ENCODE data around the gene FTL. TPM values are rescaled to one million over a fixed set of nuclear protein-coding genes. Genes with fewer than 3 reads are reported as not detected.

Gene FTL
- total and polyA plus RNA-seq, 2 donors (not counting 3 experiments of a cell fraction or from before 2014, with no cell fraction given), result 1,937 to 2,748 TPM

- Histone ChIP-seq H3K27me3 (ENCODE audit: control insufficient read depth in 2 of 2, insufficient read depth in 2 of 2, low read length in 2 of 2) (no peaks in the 10 kb centered on the region), H2AFZ (ENCODE audit: low read depth, low read length) (no peak overlapping the region), H3K9me3 (replicated peaks; ENCODE audit: control insufficient read depth, insufficient read depth, low read length) (no peaks in the 10 kb centered on the region), H4K20me1 (replicated peaks; ENCODE audit: control insufficient read depth, extremely low read depth, insufficient read depth, low read length) (no peaks in the 10 kb centered on the region), H3K9me1 (replicated peaks; ENCODE audit: control insufficient read depth, extremely low read depth, insufficient read depth, low read length) (no peaks in the 10 kb centered on the region), H3K36me3 (ENCODE audit: control insufficient read depth in 2 of 2, extremely low read depth in 1 of 2, insufficient read depth in 2 of 2, low read length in 2 of 2) (peaks cover 0 to 14% of the 10 kb centered on the region in 2 experiments), H3K9ac (replicated peaks; ENCODE audit: extremely low read depth, insufficient read depth, low read length) (no peak overlapping the region), H3K4me3 (replicated peaks in 1 of 3; ENCODE audit: insufficient read depth in 1 of 3, low read depth in 1 of 3, low read length in 3 of 3) (no peak overlapping the region), H3K4me1 (ENCODE audit: control insufficient read depth, extremely low read depth, insufficient read depth, low read length) (no peaks in the 10 kb centered on the region), H3K79me2 (ENCODE audit: control insufficient read depth, insufficient read depth, low read length) (peaks cover 7% of the 10 kb centered on the region), H3K27ac (ENCODE audit: insufficient read depth, low read depth, low read length) (no peak overlapping the region), H3K4me2 (ENCODE audit: insufficient read depth, low read length) (no peak overlapping the region)
- DNase-seq (ENCODE audit: low read depth, low spot score) (no peak), FAIRE-seq (no peak)
- POLR2A ChIA-PET, result no interaction called here
- TF ChIP-seq MYC (IDR thresholded peaks at IDR 0.05; ENCODE audit: low read depth, low read length) (no peak), POLR2A (IDR thresholded peaks at IDR 0.05; ENCODE audit: low read depth, low read length) (no peak), MAX (IDR thresholded peaks at IDR 0.05; ENCODE audit: insufficient read depth, insufficient read length) (no peak), FOS (IDR thresholded peaks at IDR 0.05; ENCODE audit: borderline replicate concordance, insufficient read depth, low read length) (no peak)
- CTCF ChIA-PET, result interaction anchor here (0.7 to 1.9 kb wide), 5 partner anchors 8 to 191 kb away, joined by 3 to 12 read pairs (median 6); no protein-coding TSS in a partner anchor
- no TSS peak for BruUV-seq (replicated peaks)
- intact Hi-C loops (cut with micrococcal nuclease) (no loop called here), dilution Hi-C loops (cut with MboI; ENCODE audit: extremely low pct_ligation_motif_present, low sequenced_read_pairs) (no loop called here)
These were observed 21.1 kb downstream of the FTL start for GRCh38 chr19:48986211-48986610.

- Histone ChIP-seq H3K9ac (replicated peaks; ENCODE audit: extremely low read depth, insufficient read depth, low read length) (no peak overlapping the region), H2AFZ (ENCODE audit: low read depth, low read length) (no peak overlapping the region), H3K9me1 (replicated peaks; ENCODE audit: control insufficient read depth, extremely low read depth, insufficient read depth, low read length) (no peaks in the 10 kb centered on the region), H3K79me2 (ENCODE audit: control insufficient read depth, insufficient read depth, low read length) (peaks cover 18% of the 10 kb centered on the region), H3K4me3 (replicated peaks in 1 of 3; ENCODE audit: insufficient read depth in 1 of 3, low read depth in 1 of 3, low read length in 3 of 3) (no peak overlapping the region), H3K27ac (ENCODE audit: insufficient read depth, low read depth, low read length) (no peak overlapping the region), H3K9me3 (replicated peaks; ENCODE audit: control insufficient read depth, insufficient read depth, low read length) (no peaks in the 10 kb centered on the region), H3K27me3 (ENCODE audit: control insufficient read depth in 2 of 2, insufficient read depth in 2 of 2, low read length in 2 of 2) (no peaks in the 10 kb centered on the region), H3K4me1 (ENCODE audit: control insufficient read depth, extremely low read depth, insufficient read depth, low read length) (peaks cover 7% of the 10 kb centered on the region), H3K36me3 (ENCODE audit: control insufficient read depth in 2 of 2, extremely low read depth in 1 of 2, insufficient read depth in 2 of 2, low read length in 2 of 2) (peaks cover 0 to 9% of the 10 kb centered on the region in 2 experiments), H4K20me1 (replicated peaks; ENCODE audit: control insufficient read depth, extremely low read depth, insufficient read depth, low read length) (no peaks in the 10 kb centered on the region), H3K4me2 (ENCODE audit: insufficient read depth, low read length) (no peak overlapping the region)
- no TSS peak for BruUV-seq (replicated peaks)
- POLR2A ChIA-PET, result interaction anchor here (0.5 kb wide), 1 partner anchor 162 kb away, joined by 4 read pairs; no protein-coding TSS in a partner anchor
- intact Hi-C loops (cut with micrococcal nuclease), result no loop called here
- CTCF ChIA-PET, result interaction anchor here (1.5 to 1.9 kb wide), 3 partner anchors 9 to 16 kb away, joined by 6 to 12 read pairs (median 7); no protein-coding TSS in a partner anchor
- no peak for FAIRE-seq
- dilution Hi-C loops (cut with MboI; ENCODE audit: extremely low pct_ligation_motif_present, low sequenced_read_pairs), result no loop called here
- DNase-seq (ENCODE audit: low read depth, low spot score), result no peak
- TF ChIP-seq POLR2AphosphoS5 (IDR thresholded peaks at IDR 0.05; ENCODE audit: insufficient read depth, low read depth, low read length), result no peak
- TF ChIP-seq FOS (IDR thresholded peaks at IDR 0.05; ENCODE audit: borderline replicate concordance, insufficient read depth, low read length), result no peak
- no peak for TF ChIP-seq JUN (IDR thresholded peaks at IDR 0.05; ENCODE audit: borderline replicate concordance, insufficient read depth, insufficient read length, low read depth)
- TF ChIP-seq EZH2 (IDR thresholded peaks at IDR 0.05; ENCODE audit: borderline replicate concordance, low read depth, low read length, severe bottlenecking), result no peak
- TF ChIP-seq MYC (IDR thresholded peaks at IDR 0.05; ENCODE audit: low read depth, low read length), result no peak
- TF ChIP-seq MAX (IDR thresholded peaks at IDR 0.05; ENCODE audit: insufficient read depth, insufficient read length), result no peak
- TF ChIP-seq CTCF (IDR thresholded peaks at IDR 0.05; ENCODE audit: extremely low read depth in 1 of 2, insufficient read depth in 1 of 2, low read depth in 1 of 2, low read length in 2 of 2), result no peak
- no peak for TF ChIP-seq GATA2 (IDR thresholded peaks at IDR 0.05; ENCODE audit: insufficient read depth, insufficient read length, low read depth, low read length)
- no peak for TF ChIP-seq POLR2A (IDR thresholded peaks at IDR 0.05; ENCODE audit: low read depth, low read length)
These were observed 22.2 kb downstream of the FTL start for GRCh38 chr19:48987323-48987722.
